HG03432 (cell line): ENCODE results near the gene RNASE2.
"Not testable (repeated sequence)": the region's sequence is repeated elsewhere in the genome, so short reads cannot be mapped to it uniquely, and the experiment has no call there.

ENCODE experiments used
- ATAC-seq: cut with Tn5 transposase; IDR thresholded peaks from one replicate; pipeline ENCODE4 v1.9.1; 2021; ENCODE audit warnings: mild to moderate bottlenecking, moderate library complexity; ENCODE audit not compliant: unreplicated experiment

Gene RNASE2

GRCh38 chr14:20980906-20981305, 25.6 kb downstream of the RNASE2 start:
- no peak for ATAC-seq

- ATAC-seq = no peak
Observed at GRCh38 chr14:20982646-20983369, 27.5 kb downstream of the RNASE2 start.

GRCh38 chr14:20985650-20986049, 30.4 kb downstream of the RNASE2 start:
- not testable (repeated sequence) for ATAC-seq

GRCh38 chr14:20986811-20987210, 31.5 kb downstream of the RNASE2 start:
- ATAC-seq = no peak

- ATAC-seq = no peak
Observed at GRCh38 chr14:20988717-20989470, 33.6 kb downstream of the RNASE2 start.

GRCh38 chr14:20989471-20989786, 34.1 kb downstream of the RNASE2 start:
- no peak for ATAC-seq

- ATAC-seq = peak; percentile 96
Observed at GRCh38 chr14:20989787-20990600, 34.7 kb downstream of the RNASE2 start, which contains the start of gene METTL17. TSS of gene METTL17 (plus strand) at chr14:20989980. CDS start at chr14:20990003, 23 bp downstream.

GRCh38 chr14:20996521-20996920, 41.2 kb downstream of the RNASE2 start:
- ATAC-seq = no peak

GRCh38 chr14:20997115-20997514, 41.8 kb downstream of the RNASE2 start:
- no peak for ATAC-seq

GRCh38 chr14:20997564-20997963, 42.3 kb downstream of the RNASE2 start:
- ATAC-seq = no peak

GRCh38 chr14:20998139-20998538, 42.9 kb downstream of the RNASE2 start:
- no peak for ATAC-seq

GRCh38 chr14:20998674-20999366, 43.5 kb downstream of the RNASE2 start, which contains the start of gene SLC39A2:
TSS of gene SLC39A2 (plus strand) at chr14:20999293. CDS start at chr14:20999447, 154 bp downstream.
- ATAC-seq = no peak

GRCh38 chr14:20999591-20999990, 44.3 kb downstream of the RNASE2 start:
- no peak for ATAC-seq

- ATAC-seq = no peak
Observed at GRCh38 chr14:21001218-21001617, 45.9 kb downstream of the RNASE2 start.

GRCh38 chr14:21003788-21004346, 48.6 kb downstream of the RNASE2 start:
- ATAC-seq = no peak
